Ishikawa (cell line): ENCODE results near the gene CUTA.

Source experiments
- CEBPB ChIP-seq: IDR thresholded peaks from 2 replicates; pipeline ENCODE4 v1.6.1; 2012
- CREB1 ChIP-seq: IDR thresholded peaks from 2 replicates; pipeline ENCODE4 v1.6.1; 2012; ENCODE audit warnings: low read depth
- EGR1 ChIP-seq: IDR thresholded peaks from 2 replicates; pipeline ENCODE4 v1.6.1; 2012
- EP300 ChIP-seq: IDR thresholded peaks from 2 replicates; pipeline ENCODE4 v1.6.1; 2012; ENCODE audit warnings: borderline replicate concordance
- FOXM1 ChIP-seq: IDR thresholded peaks from 2 replicates; pipeline ENCODE4 v1.6.1; 2012; ENCODE audit warnings: low read depth, borderline replicate concordance
- NFIC ChIP-seq: IDR thresholded peaks from 2 replicates; pipeline ENCODE4 v1.6.1; 2012
- RAD21 ChIP-seq: IDR thresholded peaks from 2 replicates; pipeline ENCODE4 v1.6.1; 2012; ENCODE audit warnings: low read depth
- TAF1 ChIP-seq: IDR thresholded peaks from 2 replicates; pipeline ENCODE4 v1.6.1; 2012; ENCODE audit warnings: low read depth, mild to moderate bottlenecking
- TCF12 ChIP-seq: IDR thresholded peaks from 2 replicates; pipeline ENCODE4 v1.6.1; 2012; ENCODE audit warnings: low read depth
- TEAD4 ChIP-seq: IDR thresholded peaks from 2 replicates; pipeline ENCODE4 v1.6.1; 2012
- YY1 ChIP-seq: IDR thresholded peaks from 2 replicates; pipeline ENCODE4 v1.6.1; 2012; ENCODE audit warnings: low read depth
- ZBTB7A ChIP-seq: IDR thresholded peaks from 2 replicates; pipeline ENCODE4 v1.6.1; 2012; ENCODE audit warnings: low read depth
- TF ChIP-seq, protein P1 (sequence below): IDR thresholded peaks from 2 replicates; pipeline ENCODE4 v1.6.1; 2012
- TF ChIP-seq, protein P2 (sequence below): IDR thresholded peaks from 2 replicates; pipeline ENCODE4 v1.6.1; 2012
- TF ChIP-seq, protein P3 (sequence below): IDR thresholded peaks from 2 replicates; pipeline ENCODE4 v1.6.1; 2012; ENCODE audit warnings: low read depth, mild to moderate bottlenecking

Gene CUTA

DNA sequence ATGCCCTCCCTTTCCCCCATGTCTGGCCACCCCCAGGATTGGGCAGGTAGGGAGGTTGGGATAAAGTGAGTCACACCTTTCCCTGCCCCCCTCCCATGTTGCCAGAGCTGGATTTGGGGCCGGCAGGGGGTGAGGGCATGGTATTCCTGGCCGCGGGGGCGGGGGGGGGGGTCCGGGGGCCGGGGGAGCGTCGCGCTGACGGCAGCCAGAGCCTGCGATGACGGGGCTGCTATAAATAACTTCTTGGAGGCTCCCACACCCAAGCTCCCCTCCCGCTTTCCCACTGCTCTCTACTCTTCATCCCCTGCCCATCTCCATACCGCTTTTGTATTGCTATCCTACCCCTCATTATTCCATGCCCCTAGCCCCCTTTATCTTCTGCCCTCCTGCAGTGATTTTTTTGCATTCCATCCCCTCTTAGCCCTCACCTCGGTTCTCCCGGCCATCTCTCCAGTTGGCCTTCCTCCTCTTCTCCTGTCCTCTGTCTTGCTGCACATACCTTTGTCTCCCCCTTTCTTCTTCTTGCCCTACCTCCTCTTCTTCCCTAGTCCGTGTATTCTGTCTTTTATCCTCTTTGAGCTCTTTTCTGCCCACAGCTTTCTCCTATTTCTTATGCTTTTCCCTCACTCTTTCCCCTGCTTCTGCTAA lies 15.8 kb upstream of the CUTA start:
- TF ChIP-seq EGR1: no peak

DNA sequence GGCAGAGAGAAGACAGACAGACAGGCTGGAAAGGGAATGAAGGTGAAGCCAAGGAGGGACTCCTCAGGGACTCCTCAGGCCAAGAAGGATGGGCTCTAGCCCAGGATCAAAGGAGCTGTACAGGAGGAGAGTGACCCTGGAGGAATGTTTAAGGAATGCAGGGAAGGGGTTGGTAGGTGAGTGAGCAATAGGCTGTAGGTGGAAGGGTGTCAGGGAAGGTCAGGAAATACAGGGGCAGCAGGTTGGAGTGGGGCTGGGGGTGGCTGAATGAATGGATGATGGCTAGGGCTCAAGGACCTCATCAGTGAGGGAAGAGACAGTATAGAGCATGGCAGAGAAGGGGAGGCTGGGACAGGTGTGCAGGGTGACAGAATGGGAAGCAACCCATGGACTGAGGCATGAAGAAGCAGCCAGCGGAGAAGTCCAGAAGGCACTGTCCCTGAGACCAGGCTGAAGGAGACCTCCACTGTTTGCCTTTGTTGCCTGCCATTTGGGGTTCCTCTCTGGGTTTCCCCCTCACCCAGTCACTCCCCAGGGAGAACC lies 15.2 kb upstream of the CUTA start:
- TF ChIP-seq, protein P1, sequence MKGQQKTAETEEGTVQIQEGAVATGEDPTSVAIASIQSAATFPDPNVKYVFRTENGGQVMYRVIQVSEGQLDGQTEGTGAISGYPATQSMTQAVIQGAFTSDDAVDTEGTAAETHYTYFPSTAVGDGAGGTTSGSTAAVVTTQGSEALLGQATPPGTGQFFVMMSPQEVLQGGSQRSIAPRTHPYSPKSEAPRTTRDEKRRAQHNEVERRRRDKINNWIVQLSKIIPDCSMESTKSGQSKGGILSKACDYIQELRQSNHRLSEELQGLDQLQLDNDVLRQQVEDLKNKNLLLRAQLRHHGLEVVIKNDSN: no peak
- TF ChIP-seq CREB1: no peak
- no peak for TF ChIP-seq TEAD4
- TF ChIP-seq CEBPB: no peak
- TF ChIP-seq RAD21: no peak
- TF ChIP-seq EP300: no peak
- TF ChIP-seq TAF1: no peak
- no peak for TF ChIP-seq YY1
- TF ChIP-seq FOXM1: no peak
- no peak for TF ChIP-seq TCF12
- TF ChIP-seq NFIC: no peak
- TF ChIP-seq, protein P2, sequence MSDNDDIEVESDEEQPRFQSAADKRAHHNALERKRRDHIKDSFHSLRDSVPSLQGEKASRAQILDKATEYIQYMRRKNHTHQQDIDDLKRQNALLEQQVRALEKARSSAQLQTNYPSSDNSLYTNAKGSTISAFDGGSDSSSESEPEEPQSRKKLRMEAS: no peak
- no peak for TF ChIP-seq EGR1
- TF ChIP-seq, protein P3, sequence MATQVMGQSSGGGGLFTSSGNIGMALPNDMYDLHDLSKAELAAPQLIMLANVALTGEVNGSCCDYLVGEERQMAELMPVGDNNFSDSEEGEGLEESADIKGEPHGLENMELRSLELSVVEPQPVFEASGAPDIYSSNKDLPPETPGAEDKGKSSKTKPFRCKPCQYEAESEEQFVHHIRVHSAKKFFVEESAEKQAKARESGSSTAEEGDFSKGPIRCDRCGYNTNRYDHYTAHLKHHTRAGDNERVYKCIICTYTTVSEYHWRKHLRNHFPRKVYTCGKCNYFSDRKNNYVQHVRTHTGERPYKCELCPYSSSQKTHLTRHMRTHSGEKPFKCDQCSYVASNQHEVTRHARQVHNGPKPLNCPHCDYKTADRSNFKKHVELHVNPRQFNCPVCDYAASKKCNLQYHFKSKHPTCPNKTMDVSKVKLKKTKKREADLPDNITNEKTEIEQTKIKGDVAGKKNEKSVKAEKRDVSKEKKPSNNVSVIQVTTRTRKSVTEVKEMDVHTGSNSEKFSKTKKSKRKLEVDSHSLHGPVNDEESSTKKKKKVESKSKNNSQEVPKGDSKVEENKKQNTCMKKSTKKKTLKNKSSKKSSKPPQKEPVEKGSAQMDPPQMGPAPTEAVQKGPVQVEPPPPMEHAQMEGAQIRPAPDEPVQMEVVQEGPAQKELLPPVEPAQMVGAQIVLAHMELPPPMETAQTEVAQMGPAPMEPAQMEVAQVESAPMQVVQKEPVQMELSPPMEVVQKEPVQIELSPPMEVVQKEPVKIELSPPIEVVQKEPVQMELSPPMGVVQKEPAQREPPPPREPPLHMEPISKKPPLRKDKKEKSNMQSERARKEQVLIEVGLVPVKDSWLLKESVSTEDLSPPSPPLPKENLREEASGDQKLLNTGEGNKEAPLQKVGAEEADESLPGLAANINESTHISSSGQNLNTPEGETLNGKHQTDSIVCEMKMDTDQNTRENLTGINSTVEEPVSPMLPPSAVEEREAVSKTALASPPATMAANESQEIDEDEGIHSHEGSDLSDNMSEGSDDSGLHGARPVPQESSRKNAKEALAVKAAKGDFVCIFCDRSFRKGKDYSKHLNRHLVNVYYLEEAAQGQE: no peak
- TF ChIP-seq ZBTB7A: no peak

DNA sequence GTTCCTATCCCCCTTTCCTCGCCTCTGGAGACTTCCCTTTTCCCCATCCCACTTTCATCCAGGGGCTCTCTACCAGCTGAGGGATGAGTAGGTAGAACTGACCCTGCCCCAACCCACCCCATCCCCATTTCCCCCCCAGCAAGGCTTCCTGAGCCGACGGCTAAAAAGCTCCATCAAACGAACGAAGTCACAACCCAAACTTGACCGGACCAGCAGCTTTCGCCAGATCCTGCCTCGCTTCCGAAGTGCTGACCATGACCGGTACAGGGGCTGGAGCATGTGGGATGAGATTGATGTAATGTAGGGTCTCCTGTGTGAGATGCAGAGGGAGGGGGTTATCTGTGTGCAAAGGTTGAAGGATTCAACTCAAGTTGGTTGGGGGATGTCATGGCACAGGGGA lies 14.6 kb upstream of the CUTA start:
- no peak for TF ChIP-seq EP300
- TF ChIP-seq, protein P3: no peak
- no peak for TF ChIP-seq NFIC
- no peak for TF ChIP-seq TEAD4
- TF ChIP-seq FOXM1: no peak
- no peak for TF ChIP-seq CREB1
- TF ChIP-seq TCF12: no peak
- no peak for TF ChIP-seq RAD21

DNA sequence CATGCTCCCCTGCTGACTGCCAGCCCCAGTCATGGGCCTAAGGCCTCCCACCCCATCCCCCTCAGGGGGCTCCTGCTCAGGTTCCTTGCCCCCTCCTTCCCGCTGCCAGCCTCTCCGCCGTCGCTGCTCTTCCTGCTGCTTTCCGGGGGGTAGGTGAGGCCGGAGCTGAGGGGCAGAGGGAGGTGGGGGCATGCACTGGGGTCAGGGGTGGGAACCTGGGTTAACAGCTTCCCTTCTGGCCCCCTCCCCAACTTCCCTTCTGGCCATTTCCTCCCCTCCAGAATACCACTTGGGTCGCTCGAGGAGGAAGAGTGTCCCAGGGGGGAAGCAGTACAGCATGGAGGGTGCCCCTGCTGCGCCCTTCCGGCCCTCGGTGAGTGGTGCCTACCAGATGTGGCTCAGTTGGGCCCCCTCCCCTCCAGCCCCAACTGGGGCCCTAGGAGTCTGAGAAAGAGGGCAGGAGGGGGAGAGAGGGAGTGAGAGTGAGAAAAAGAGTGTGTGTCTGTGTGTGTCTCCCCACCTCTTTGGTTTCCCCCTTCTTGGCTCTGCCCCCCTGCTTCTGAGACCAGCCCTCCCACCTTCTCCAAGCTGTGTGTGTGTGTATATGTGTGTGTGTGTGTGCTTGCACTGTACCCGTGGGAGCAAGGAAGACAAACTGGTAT lies 14.1 kb upstream of the CUTA start:
- no peak for TF ChIP-seq EP300
- TF ChIP-seq ZBTB7A: no peak
- no peak for TF ChIP-seq EGR1
- TF ChIP-seq YY1: no peak
- TF ChIP-seq, protein P2: no peak
- TF ChIP-seq, protein P1: no peak
- no peak for TF ChIP-seq CEBPB
- TF ChIP-seq NFIC: no peak
- TF ChIP-seq TAF1: no peak

DNA sequence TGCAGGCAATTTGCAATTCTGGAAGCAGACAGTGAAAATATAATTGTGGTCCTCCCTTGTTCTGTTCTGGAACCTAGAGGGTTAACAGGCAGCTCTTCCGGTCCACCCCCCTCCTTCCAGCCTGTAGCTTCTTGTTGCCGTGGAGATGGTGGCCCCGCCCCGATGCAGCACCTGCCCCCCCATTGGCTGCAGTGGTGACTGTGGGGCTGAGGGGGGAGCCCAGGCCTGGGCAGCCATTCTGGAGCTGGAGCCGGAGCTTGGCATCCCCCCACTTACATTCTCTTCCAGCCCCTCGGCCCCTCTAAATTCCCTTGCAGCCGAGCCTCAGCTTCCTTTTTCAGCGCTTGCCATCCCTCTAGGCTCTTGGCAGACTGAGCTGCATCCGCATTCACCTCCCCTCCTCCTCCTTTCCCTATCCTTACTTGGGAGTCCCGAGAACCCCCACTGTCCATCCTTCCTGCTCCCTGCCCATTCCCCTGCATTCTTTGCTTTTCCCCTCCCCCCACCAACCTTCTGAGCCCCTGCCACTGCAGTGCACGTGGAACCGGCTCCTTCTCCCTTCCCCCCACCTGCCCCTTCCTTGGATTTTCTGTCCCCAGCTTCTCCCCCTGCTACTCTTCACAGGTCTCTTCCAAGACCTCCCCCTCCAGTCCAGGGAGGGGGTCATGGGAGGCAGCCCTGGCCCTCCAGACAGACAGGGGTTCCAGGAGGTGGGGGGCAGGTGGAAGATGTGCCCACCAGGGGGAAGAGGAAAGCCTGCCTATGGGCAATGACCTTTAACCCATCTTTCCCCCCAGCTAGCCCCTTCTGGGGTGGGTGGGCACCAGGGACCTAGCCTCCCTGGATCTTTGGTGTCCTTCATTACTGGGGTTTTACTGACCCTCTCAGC lies 13.3 kb upstream of the CUTA start:
- TF ChIP-seq EP300: no peak
- no peak for TF ChIP-seq NFIC
- TF ChIP-seq CREB1: no peak
- no peak for TF ChIP-seq TEAD4
- TF ChIP-seq, protein P3: no peak
- no peak for TF ChIP-seq RAD21
- TF ChIP-seq FOXM1: no peak
- 0 out of 2 replicates have a peak, but pooled peaks have one; percentile 48 for TF ChIP-seq ZBTB7A
- no peak for TF ChIP-seq TAF1
- 0 out of 2 replicates have a peak, but pooled peaks have one; percentile 7 for TF ChIP-seq EGR1
- TF ChIP-seq, protein P2: no peak
- no peak for TF ChIP-seq CEBPB
- TF ChIP-seq, protein P1: no peak
- peak; percentile 57; the same call in 1 of the 2 replicates for TF ChIP-seq YY1
- TF ChIP-seq TCF12: 0 out of 2 replicates have a peak, but pooled peaks have one; percentile 9
